WERI-Rb-1 (cell line): ENCODE results near the gene TAAR5.
"Not testable (repeated sequence)": the region's sequence is repeated elsewhere in the genome, so short reads cannot be mapped to it uniquely, and the experiment has no call there.

ENCODE experiments used
- DNase-seq: peaks from one replicate; pipeline ENCODE4 v3.0.0-alpha.2; 2020
- H3K27ac ChIP-seq: fragments of 250-450 bp; sonication (Bioruptor Pico); 2 replicates; pipeline ENCODE4 v1.5.1; 2020; ENCODE audit warnings: mild to moderate bottlenecking, moderate library complexity
- H3K27me3 ChIP-seq: fragments of 250-450 bp; sonication (Bioruptor Pico); 2 replicates; pipeline ENCODE4 v1.5.1; 2021; ENCODE audit warnings: mild to moderate bottlenecking, low read depth, moderate library complexity; ENCODE audit not compliant: insufficient read depth, severe bottlenecking
- H3K36me3 ChIP-seq: fragments of 250-450 bp; sonication (Bioruptor Pico); 2 replicates; pipeline ENCODE4 v1.5.1; 2020; ENCODE audit warnings: mild to moderate bottlenecking, moderate library complexity
- H3K4me3 ChIP-seq: 2 replicates; pipeline ENCODE4 v1.5.1; 2011; ENCODE audit warnings: low read depth, mild to moderate bottlenecking, control low read depth, low read length
- H3K9me3 ChIP-seq: fragments of 250-450 bp; sonication (Bioruptor Pico); 2 replicates; pipeline ENCODE4 v1.5.1; 2021; ENCODE audit warnings: mild to moderate bottlenecking, moderate library complexity; ENCODE audit not compliant: severe bottlenecking
- CTCF ChIP-seq: IDR thresholded peaks from 2 replicates; pipeline ENCODE4 v1.5.1; 2011; ENCODE audit warnings: low read depth, mild to moderate bottlenecking, control low read depth, inconsistent platforms, low read length

TAAR5 gene

GRCh38 chr6:132568611-132569010 is 20.9 kb downstream of the TAAR5 start:
- H3K27me3 ChIP-seq, result peaks cover 81% of the 10 kb centered on the region
- H3K4me3 ChIP-seq, result no peak overlapping the region
- H3K27ac ChIP-seq, result no peak overlapping the region
- no peaks in the 10 kb centered on the region for H3K9me3 ChIP-seq
- no peaks in the 10 kb centered on the region for H3K36me3 ChIP-seq
- TF ChIP-seq CTCF, result no peak
- no peak for DNase-seq

GRCh38 chr6:132567566-132567965 is 22.0 kb downstream of the TAAR5 start:
- no peaks in the 10 kb centered on the region for H3K36me3 ChIP-seq
- no peaks in the 10 kb centered on the region for H3K9me3 ChIP-seq
- TF ChIP-seq CTCF, result no peak
- peaks cover 77% of the 10 kb centered on the region for H3K27me3 ChIP-seq
- no peak for DNase-seq
- no peak overlapping the region for H3K27ac ChIP-seq
- H3K4me3 ChIP-seq, result no peak overlapping the region

- H3K27me3 ChIP-seq, result peaks cover 86% of the 10 kb centered on the region
- no peak for DNase-seq
- H3K36me3 ChIP-seq, result no peaks in the 10 kb centered on the region
- no peak overlapping the region for H3K4me3 ChIP-seq
- no peaks in the 10 kb centered on the region for H3K9me3 ChIP-seq
- H3K27ac ChIP-seq, result no peak overlapping the region
- TF ChIP-seq CTCF, result no peak
Measured at GRCh38 chr6:132566404-132566803, 23.1 kb downstream of the TAAR5 start.

GRCh38 chr6:132560087-132560486 is 29.5 kb downstream of the TAAR5 start:
- H3K4me3 ChIP-seq, DNase-seq, H3K27ac ChIP-seq, H3K36me3 ChIP-seq, H3K9me3 ChIP-seq: not testable (repeated sequence)
- peaks cover 65% of the 10 kb centered on the region for H3K27me3 ChIP-seq

- Histone ChIP-seq H3K9me3 (no peaks in the 10 kb centered on the region), H3K27me3 (peaks cover 60% of the 10 kb centered on the region), H3K36me3 (no peaks in the 10 kb centered on the region), H3K4me3 (no peak within 1 kb of the TSS), H3K27ac (no peak within 1 kb of the TSS)
- no peak for DNase-seq
- no peak for TF ChIP-seq CTCF
Measured at GRCh38 chr6:132552372-132552771, 37.2 kb downstream of the TAAR5 start, which contains the start of gene TAAR8. Gene TAAR8 (plus strand): TSS chr6:132552672. CDS start chr6:132552693, 21 bp downstream.

GRCh38 chr6:132551214-132551613 is 38.3 kb downstream of the TAAR5 start:
- no peak for DNase-seq
- TF ChIP-seq CTCF, result no peak
- peaks cover 63% of the 10 kb centered on the region for H3K27me3 ChIP-seq

More at GRCh38 chr6:132551214-132551613, 38.3 kb downstream of the TAAR5 start:
- Histone ChIP-seq H3K4me3 (no peak overlapping the region), H3K9me3 (no peaks in the 10 kb centered on the region), H3K36me3 (no peaks in the 10 kb centered on the region), H3K27ac (no peak overlapping the region)
